GM12878 (cell line): Measurements from ENCODE around the gene SP2. TPM values are rescaled to one million over a fixed set of nuclear protein-coding genes. Genes with fewer than 3 reads are reported as not detected.

Experiments used
- ASH2L ChIP-seq: fragments of 300-600, 200-600 bp; sonication (generic); IDR thresholded peaks from 2 replicates; pipeline ENCODE4 v1.6.1; 2017; ENCODE audit warnings: low read depth, mild to moderate bottlenecking, borderline replicate concordance
- ATF7 ChIP-seq: fragments of 450-650 bp; IDR thresholded peaks from 2 replicates; pipeline ENCODE4 v1.6.1; 2016; ENCODE audit warnings: low read depth, mild to moderate bottlenecking
- CREB1 ChIP-seq: IDR thresholded peaks from 2 replicates; pipeline ENCODE4 v1.6.1; 2012; ENCODE audit warnings: low read depth, mild to moderate bottlenecking, inconsistent platforms
- DPF2 ChIP-seq: fragments of 450-650 bp; IDR thresholded peaks from 2 replicates; pipeline ENCODE4 v1.6.1; 2017; ENCODE audit warnings: mild to moderate bottlenecking
- ELK1 ChIP-seq: IDR thresholded peaks from 2 replicates; pipeline ENCODE4 v1.6.1; 2012; ENCODE audit warnings: low read depth, low read length, improper control_type of control experiment
- GATAD2B ChIP-seq: fragments of 450-650 bp; conservative IDR thresholded peaks from 2 replicates; pipeline ENCODE4 v1.6.1; 2017; ENCODE audit warnings: low read depth, mild to moderate bottlenecking, moderate library complexity
- HDAC2 ChIP-seq: fragments of 200-600 bp; sonication (generic); IDR thresholded peaks from 2 replicates; pipeline ENCODE4 v1.6.1; 2017
- KDM1A ChIP-seq: fragments of 200-600 bp; sonication (generic); IDR thresholded peaks from 2 replicates; pipeline ENCODE4 v1.6.1; 2016; ENCODE audit warnings: borderline replicate concordance
- MTA3 ChIP-seq: IDR thresholded peaks from 2 replicates; pipeline ENCODE4 v1.6.1; 2012; ENCODE audit warnings: low read length, inconsistent platforms, borderline replicate concordance
- MYB ChIP-seq: fragments of 150-350 bp; IDR thresholded peaks from 2 replicates; pipeline ENCODE4 v1.6.1; 2014; ENCODE audit warnings: mild to moderate bottlenecking, low read depth, low read length, borderline replicate concordance
- NBN ChIP-seq: fragments of 450-650 bp; IDR thresholded peaks from 2 replicates; pipeline ENCODE4 v1.6.1; 2016
- NFYA ChIP-seq: IDR thresholded peaks from 2 replicates; pipeline ENCODE4 v1.6.1; 2011; ENCODE audit warnings: low read depth, mild to moderate bottlenecking, low read length, improper control_type of control experiment, borderline replicate concordance
- NFYB ChIP-seq: IDR thresholded peaks from 2 replicates; pipeline ENCODE4 v1.6.1; 2011; ENCODE audit warnings: low read depth, mild to moderate bottlenecking, low read length, improper control_type of control experiment, moderate library complexity; ENCODE audit not compliant: insufficient read depth
- POLR2AphosphoS2 ChIP-seq: IDR thresholded peaks from 2 replicates; pipeline ENCODE4 v1.6.1; 2011; ENCODE audit warnings: low read depth, mild to moderate bottlenecking, low read length, improper control_type of control experiment, moderate library complexity
- POU2F2 ChIP-seq: IDR thresholded peaks from 3 replicates; pipeline ENCODE4 v1.6.1; 2011; ENCODE audit warnings: low read depth, mild to moderate bottlenecking, low read length, borderline replicate concordance
- RAD51 ChIP-seq: fragments of 450-650 bp; IDR thresholded peaks from 2 replicates; pipeline ENCODE4 v1.6.1; 2016; ENCODE audit warnings: moderate library complexity, mild to moderate bottlenecking, inconsistent platforms
- RB1 ChIP-seq: fragments of 450-650 bp; formaldehyde crosslinking; IDR thresholded peaks from 2 replicates; pipeline ENCODE4 v1.6.1; 2017; ENCODE audit warnings: mild to moderate bottlenecking, borderline replicate concordance
- RBBP5 ChIP-seq: fragments of 200-600 bp; sonication (generic); conservative IDR thresholded peaks from 2 replicates; pipeline ENCODE4 v1.6.1; 2016
- SMAD5 ChIP-seq: IDR thresholded peaks from 2 replicates; pipeline ENCODE4 v1.6.1; 2016; ENCODE audit warnings: antibody characterized with exemption, low read depth
- TBL1XR1 ChIP-seq: IDR thresholded peaks from 2 replicates; pipeline ENCODE4 v1.6.1; 2012; ENCODE audit warnings: low read depth, low read length, improper control_type of control experiment
- WRNIP1 ChIP-seq: IDR thresholded peaks from 2 replicates; pipeline ENCODE4 v1.6.1; 2011; ENCODE audit warnings: low read depth, low read length, improper control_type of control experiment, borderline replicate concordance
- YY1 ChIP-seq: IDR thresholded peaks from 2 replicates; pipeline ENCODE4 v1.6.1; 2011; ENCODE audit warnings: low read depth, mild to moderate bottlenecking, low read length
- polyA plus RNA-seq, 11 experiments: library from polyadenylated mRNA; depleted of rRNA in 4 of 11; unstranded in 6 of 11; stranded (reverse) in 5 of 11; fragments of >200 nt; fragmentation: Nextera tagmentation in 4 of 11; fragmentation: Illumina TruSeq in 1 of 11; extraction: Ambion mirVana in 4 of 11; extraction: Trizol in 1 of 11; gene quantifications; 1 replicate in 1 of 11; 2 replicates in 10 of 11; pipeline versions ENCODE4 v1.2.1 to v1.2.3, GENCODE V29; 2011 to 2016; ENCODE audit warnings: inconsistent platforms in 2 of 11, missing spikeins in 2 of 11, low read depth in 1 of 11
- total RNA-seq, 4 experiments: library from RNA; depleted of rRNA in 3 of 4; stranded (reverse); fragments of >200 nt in 3 of 4; fragmentation: Illumina TruSeq in 1 of 4; extraction: Trizol in 1 of 4; gene quantifications; 2 replicates each; pipeline versions ENCODE4 v1.2.1 to v1.2.3, GENCODE V29; 2013 to 2021
- TF ChIP-seq, protein P1 (sequence below): IDR thresholded peaks from 2 replicates; pipeline ENCODE4 v1.6.1; 2011; ENCODE audit warnings: borderline replicate concordance, low read depth, mild to moderate bottlenecking, moderate library complexity, mixed read lengths, low read length; ENCODE audit not compliant: insufficient read depth; ENCODE audit errors: extremely low read length
- TF ChIP-seq, protein P2 (sequence below): IDR thresholded peaks from 2 replicates; pipeline ENCODE4 v1.6.1; 2012; ENCODE audit warnings: mild to moderate bottlenecking, low read depth, low read length
- TF ChIP-seq, protein P3 (sequence below): IDR thresholded peaks from 2 replicates; pipeline ENCODE4 v1.6.1; 2011; ENCODE audit warnings: mild to moderate bottlenecking, low read depth, low read length, moderate library complexity; ENCODE audit not compliant: insufficient replicate concordance

The SP2 gene
- total and polyA plus RNA-seq, 10 of the 15 experiments (the other 5 are each of a cell fraction or from before 2014, with no cell fraction given): 1.2 to 19.1 (median 4.8) TPM

- no peak for TF ChIP-seq SMAD5
- no peak for TF ChIP-seq WRNIP1
- TF ChIP-seq CREB1: peak; percentile 95
- TF ChIP-seq RBBP5: no peak
- TF ChIP-seq POU2F2: 0 out of 3 replicates have a peak, but pooled peaks have one; percentile 62
- TF ChIP-seq HDAC2: no peak
- peak; percentile 86; the same call in 1 of the 2 replicates for TF ChIP-seq RB1
- TF ChIP-seq YY1: no peak; the same call in 1 of the 2 replicates
- TF ChIP-seq NFYA: peak; percentile 99
- TF ChIP-seq ATF7: peak; percentile 97
- 0 out of 2 replicates have a peak, but pooled peaks have one; percentile 18 for TF ChIP-seq TBL1XR1
- TF ChIP-seq, protein P1, sequence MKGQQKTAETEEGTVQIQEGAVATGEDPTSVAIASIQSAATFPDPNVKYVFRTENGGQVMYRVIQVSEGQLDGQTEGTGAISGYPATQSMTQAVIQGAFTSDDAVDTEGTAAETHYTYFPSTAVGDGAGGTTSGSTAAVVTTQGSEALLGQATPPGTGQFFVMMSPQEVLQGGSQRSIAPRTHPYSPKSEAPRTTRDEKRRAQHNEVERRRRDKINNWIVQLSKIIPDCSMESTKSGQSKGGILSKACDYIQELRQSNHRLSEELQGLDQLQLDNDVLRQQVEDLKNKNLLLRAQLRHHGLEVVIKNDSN: no peak
- no peak for TF ChIP-seq KDM1A
- TF ChIP-seq, protein P2, sequence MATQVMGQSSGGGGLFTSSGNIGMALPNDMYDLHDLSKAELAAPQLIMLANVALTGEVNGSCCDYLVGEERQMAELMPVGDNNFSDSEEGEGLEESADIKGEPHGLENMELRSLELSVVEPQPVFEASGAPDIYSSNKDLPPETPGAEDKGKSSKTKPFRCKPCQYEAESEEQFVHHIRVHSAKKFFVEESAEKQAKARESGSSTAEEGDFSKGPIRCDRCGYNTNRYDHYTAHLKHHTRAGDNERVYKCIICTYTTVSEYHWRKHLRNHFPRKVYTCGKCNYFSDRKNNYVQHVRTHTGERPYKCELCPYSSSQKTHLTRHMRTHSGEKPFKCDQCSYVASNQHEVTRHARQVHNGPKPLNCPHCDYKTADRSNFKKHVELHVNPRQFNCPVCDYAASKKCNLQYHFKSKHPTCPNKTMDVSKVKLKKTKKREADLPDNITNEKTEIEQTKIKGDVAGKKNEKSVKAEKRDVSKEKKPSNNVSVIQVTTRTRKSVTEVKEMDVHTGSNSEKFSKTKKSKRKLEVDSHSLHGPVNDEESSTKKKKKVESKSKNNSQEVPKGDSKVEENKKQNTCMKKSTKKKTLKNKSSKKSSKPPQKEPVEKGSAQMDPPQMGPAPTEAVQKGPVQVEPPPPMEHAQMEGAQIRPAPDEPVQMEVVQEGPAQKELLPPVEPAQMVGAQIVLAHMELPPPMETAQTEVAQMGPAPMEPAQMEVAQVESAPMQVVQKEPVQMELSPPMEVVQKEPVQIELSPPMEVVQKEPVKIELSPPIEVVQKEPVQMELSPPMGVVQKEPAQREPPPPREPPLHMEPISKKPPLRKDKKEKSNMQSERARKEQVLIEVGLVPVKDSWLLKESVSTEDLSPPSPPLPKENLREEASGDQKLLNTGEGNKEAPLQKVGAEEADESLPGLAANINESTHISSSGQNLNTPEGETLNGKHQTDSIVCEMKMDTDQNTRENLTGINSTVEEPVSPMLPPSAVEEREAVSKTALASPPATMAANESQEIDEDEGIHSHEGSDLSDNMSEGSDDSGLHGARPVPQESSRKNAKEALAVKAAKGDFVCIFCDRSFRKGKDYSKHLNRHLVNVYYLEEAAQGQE: no peak
- peak; percentile 68 for TF ChIP-seq ELK1
- TF ChIP-seq NBN: no peak
- peak; percentile 99 for TF ChIP-seq NFYB
- peak; percentile 77 for TF ChIP-seq GATAD2B
- TF ChIP-seq POLR2AphosphoS2: peak; percentile 39; the same call in 1 of the 2 replicates
- peak; percentile 100 for TF ChIP-seq DPF2
- TF ChIP-seq MYB: no peak
- TF ChIP-seq ASH2L: 0 out of 2 replicates have a peak, but pooled peaks have one; percentile 25
- TF ChIP-seq, protein P3, sequence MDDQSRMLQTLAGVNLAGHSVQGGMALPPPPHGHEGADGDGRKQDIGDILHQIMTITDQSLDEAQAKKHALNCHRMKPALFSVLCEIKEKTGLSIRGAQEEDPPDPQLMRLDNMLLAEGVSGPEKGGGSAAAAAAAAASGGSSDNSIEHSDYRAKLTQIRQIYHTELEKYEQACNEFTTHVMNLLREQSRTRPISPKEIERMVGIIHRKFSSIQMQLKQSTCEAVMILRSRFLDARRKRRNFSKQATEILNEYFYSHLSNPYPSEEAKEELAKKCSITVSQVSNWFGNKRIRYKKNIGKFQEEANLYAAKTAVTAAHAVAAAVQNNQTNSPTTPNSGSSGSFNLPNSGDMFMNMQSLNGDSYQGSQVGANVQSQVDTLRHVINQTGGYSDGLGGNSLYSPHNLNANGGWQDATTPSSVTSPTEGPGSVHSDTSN: peak; percentile 98
- no peak for TF ChIP-seq RAD51
- TF ChIP-seq MTA3: no peak
Observed at GRCh38 chr17:47895856-47896671, at the start of gene SP2 (continued).
